Gastrocnemius medialis (tissue), 4 donors: ENCODE data around the gene CHST10.

Experiments
- CTCF ChIP-seq, 5 experiments: fragments of 450-650 bp in 3 of 5; fragments of 200-600 bp in 2 of 5; sonication (generic) in 2 of 5; IDR thresholded peaks in 4 of 5; conservative IDR thresholded peaks in 1 of 5; 1 replicate in 4 of 5; 2 replicates in 1 of 5; pipeline ENCODE4 v1.5.1; 2016 to 2019; ENCODE audit warnings: antibody characterized with exemption in 5 of 5, mild to moderate bottlenecking in 3 of 5, moderate library complexity in 3 of 5
- POLR2A ChIP-seq, 2 donors: fragments of 450-650 bp; IDR thresholded peaks; one replicate each; pipeline ENCODE4 v1.6.1; 2017; ENCODE audit warnings: antibody characterized with exemption in 2 of 2, mild to moderate bottlenecking in 2 of 2, moderate library complexity in 2 of 2

- no peak for TF ChIP-seq CTCF (IDR thresholded peaks at IDR 0.05 in 4 of 5, conservative IDR thresholded peaks at IDR 0.05 in 1 of 5)
- no peak for TF ChIP-seq POLR2A (IDR thresholded peaks at IDR 0.05)
Observed at GRCh38 chr2:100419915-100420314, 2.4 kb upstream of the CHST10 start.
